Measurements from ENCODE around the gene AOPEP. TPM values are rescaled to one million over a fixed set of nuclear protein-coding genes. Genes with fewer than 3 reads are reported as not detected.

AOPEP gene
- total RNA-seq, 1 donor from 2014 or later, result 16.6 TPM

GRCh38 chr9:94746541-94747370 is 20.3 kb downstream of the AOPEP start:
- H3K27ac Mint-ChIP-seq, result no peak overlapping the region
- H3K4me1 Mint-ChIP-seq, result no peaks in the 10 kb centered on the region
- Histone ChIP-seq H3K9me3 (ENCODE audit: low read depth) (no peaks in the 10 kb centered on the region), H3K27me3 (no peaks in the 10 kb centered on the region), H3F3A (ENCODE audit: low read depth) (no peaks in the 10 kb centered on the region), H4K20me1 (ENCODE audit: low read depth) (no peaks in the 10 kb centered on the region), H3K27ac (no peak overlapping the region), H3K4me1 (no peaks in the 10 kb centered on the region), H3K9ac (no peak overlapping the region), H3K4me3 (no peak overlapping the region), H3K36me3 (peaks cover 10% of the 10 kb centered on the region), H3K79me2 (ENCODE audit: low read depth) (peaks cover 13% of the 10 kb centered on the region), H2AFZ (replicated peaks) (no peak overlapping the region), H3K4me2 (no peak overlapping the region)
- H3K9me3 Mint-ChIP-seq, result peaks cover 20% of the 10 kb centered on the region
- peaks cover 39% of the 10 kb centered on the region for H3K36me3 Mint-ChIP-seq
- H3K4me3 Mint-ChIP-seq, result no peak overlapping the region
- no peak for DNase-seq (ENCODE audit: low spot score)
- TF ChIP-seq EZH2phosphoT487 (IDR thresholded peaks at IDR 0.05) (no peak), EZH2 (IDR thresholded peaks at IDR 0.05) (no peak)
- TF ChIP-seq, protein P1, sequence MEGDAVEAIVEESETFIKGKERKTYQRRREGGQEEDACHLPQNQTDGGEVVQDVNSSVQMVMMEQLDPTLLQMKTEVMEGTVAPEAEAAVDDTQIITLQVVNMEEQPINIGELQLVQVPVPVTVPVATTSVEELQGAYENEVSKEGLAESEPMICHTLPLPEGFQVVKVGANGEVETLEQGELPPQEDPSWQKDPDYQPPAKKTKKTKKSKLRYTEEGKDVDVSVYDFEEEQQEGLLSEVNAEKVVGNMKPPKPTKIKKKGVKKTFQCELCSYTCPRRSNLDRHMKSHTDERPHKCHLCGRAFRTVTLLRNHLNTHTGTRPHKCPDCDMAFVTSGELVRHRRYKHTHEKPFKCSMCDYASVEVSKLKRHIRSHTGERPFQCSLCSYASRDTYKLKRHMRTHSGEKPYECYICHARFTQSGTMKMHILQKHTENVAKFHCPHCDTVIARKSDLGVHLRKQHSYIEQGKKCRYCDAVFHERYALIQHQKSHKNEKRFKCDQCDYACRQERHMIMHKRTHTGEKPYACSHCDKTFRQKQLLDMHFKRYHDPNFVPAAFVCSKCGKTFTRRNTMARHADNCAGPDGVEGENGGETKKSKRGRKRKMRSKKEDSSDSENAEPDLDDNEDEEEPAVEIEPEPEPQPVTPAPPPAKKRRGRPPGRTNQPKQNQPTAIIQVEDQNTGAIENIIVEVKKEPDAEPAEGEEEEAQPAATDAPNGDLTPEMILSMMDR (IDR thresholded peaks at IDR 0.05), result no peak
- no peaks in the 10 kb centered on the region for H3K27me3 Mint-ChIP-seq (ENCODE audit: insufficient read depth, low read depth)

DNA sequence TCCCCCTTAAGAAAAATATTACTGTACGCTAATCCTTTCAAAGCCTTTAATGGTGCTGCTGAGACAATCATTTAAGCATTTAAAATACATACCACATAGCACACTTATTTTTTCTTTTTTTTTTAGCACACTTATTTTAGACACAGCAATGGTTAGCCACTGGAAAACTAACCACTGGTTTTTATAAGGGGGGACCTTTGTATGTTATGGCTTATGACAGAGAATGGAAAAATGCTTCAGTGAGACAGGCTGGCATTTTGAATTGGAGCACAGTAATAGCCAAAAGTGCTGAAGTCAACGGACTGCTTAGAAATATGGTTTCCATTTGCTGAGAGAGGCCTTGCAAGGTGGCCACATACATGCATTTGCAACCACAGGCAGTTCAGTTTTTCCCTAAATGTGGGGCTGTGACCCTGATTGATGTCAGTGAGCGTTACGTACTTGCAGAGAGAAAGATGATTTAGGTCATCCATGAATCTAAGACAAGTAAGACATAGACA is 28.5 kb downstream of the AOPEP start:
- Histone ChIP-seq H3K4me3 (no peak overlapping the region), H3K9me3 (ENCODE audit: low read depth) (no peaks in the 10 kb centered on the region), H3K4me2 (no peak overlapping the region), H3K27me3 (no peaks in the 10 kb centered on the region), H3K79me2 (ENCODE audit: low read depth) (no peaks in the 10 kb centered on the region), H3F3A (ENCODE audit: low read depth) (peaks cover 12% of the 10 kb centered on the region), H3K27ac (no peak overlapping the region), H3K4me1 (peaks cover 31% of the 10 kb centered on the region), H3K9ac (no peak overlapping the region), H4K20me1 (ENCODE audit: low read depth) (peaks cover 26% of the 10 kb centered on the region), H2AFZ (replicated peaks) (no peak overlapping the region), H3K36me3 (no peaks in the 10 kb centered on the region)
- Mint-ChIP-seq H3K36me3 (peaks cover 5% of the 10 kb centered on the region), H3K4me1 (peaks cover 20% of the 10 kb centered on the region), H3K27me3 (ENCODE audit: insufficient read depth, low read depth) (no peaks in the 10 kb centered on the region), H3K27ac (no peak overlapping the region), H3K4me3 (no peak overlapping the region), H3K9me3 (peaks cover 5% of the 10 kb centered on the region)
- no peak for DNase-seq (ENCODE audit: low spot score)
- TF ChIP-seq EZH2 (IDR thresholded peaks at IDR 0.05), result no peak
- TF ChIP-seq, protein P1 (IDR thresholded peaks at IDR 0.05), result no peak
- TF ChIP-seq EZH2phosphoT487 (IDR thresholded peaks at IDR 0.05), result no peak

GRCh38 chr9:94757158-94757557 is 30.7 kb downstream of the AOPEP start:
- H3K4me3 Mint-ChIP-seq, result no peak overlapping the region
- Histone ChIP-seq H3K4me2 (no peak overlapping the region), H4K20me1 (ENCODE audit: low read depth) (peaks cover 47% of the 10 kb centered on the region), H3K9ac (no peak overlapping the region), H3F3A (ENCODE audit: low read depth) (peaks cover 31% of the 10 kb centered on the region), H3K4me1 (peaks cover 50% of the 10 kb centered on the region), H3K4me3 (no peak overlapping the region), H3K27ac (no peak overlapping the region), H3K79me2 (ENCODE audit: low read depth) (peaks cover 8% of the 10 kb centered on the region), H2AFZ (replicated peaks) (no peak overlapping the region), H3K9me3 (ENCODE audit: low read depth) (no peaks in the 10 kb centered on the region), H3K27me3 (no peaks in the 10 kb centered on the region), H3K36me3 (no peaks in the 10 kb centered on the region)
- H3K9me3 Mint-ChIP-seq, result no peaks in the 10 kb centered on the region
- H3K27me3 Mint-ChIP-seq (ENCODE audit: insufficient read depth, low read depth), result peaks cover 3% of the 10 kb centered on the region
- peaks cover 39% of the 10 kb centered on the region for H3K4me1 Mint-ChIP-seq
- H3K36me3 Mint-ChIP-seq, result peaks cover 6% of the 10 kb centered on the region
- DNase-seq (ENCODE audit: low spot score), result no peak
- TF ChIP-seq EZH2 (IDR thresholded peaks at IDR 0.05) (no peak), EZH2phosphoT487 (IDR thresholded peaks at IDR 0.05) (no peak)
- TF ChIP-seq, protein P1 (IDR thresholded peaks at IDR 0.05), result no peak
- H3K27ac Mint-ChIP-seq, result no peak overlapping the region
